ENCODE results near the gene USP30. TPM values are rescaled to one million over a fixed set of nuclear protein-coding genes. Genes with fewer than 3 reads are reported as not detected.

The USP30 gene
- total and polyA plus RNA-seq, 9 of the 15 experiments (the other 6 are each of a cell fraction or from before 2014, with no cell fraction given) = 1.4 to 15.2 (median 7.0) TPM

- TF ChIP-seq FIP1L1 (IDR thresholded peaks at IDR 0.05; ENCODE audit: low read depth, low read length, poor library complexity, severe bottlenecking) = no peak
- TF ChIP-seq ZNF511 (CRISPR knock-in tag; IDR thresholded peaks at IDR 0.05) = peak; percentile 93
- peak; percentile 56 for TF ChIP-seq CREM (IDR thresholded peaks at IDR 0.05; ENCODE audit: low read depth)
- no peak for TF ChIP-seq CBX5 (IDR thresholded peaks at IDR 0.05; ENCODE audit: borderline replicate concordance, low read depth)
- TF ChIP-seq SOX6 (IDR thresholded peaks at IDR 0.05) = no peak
- no peak for TF ChIP-seq ZNF282 (CRISPR knock-in tag; IDR thresholded peaks at IDR 0.05)
- no peak for TF ChIP-seq RFX7 (CRISPR knock-in tag; IDR thresholded peaks at IDR 0.05)
- TF ChIP-seq PRMT5 (CRISPR knock-in tag; IDR thresholded peaks at IDR 0.05) = peak; percentile 95
- no peak for TF ChIP-seq GATA2 (CRISPR knock-in tag; IDR thresholded peaks at IDR 0.05)
- TF ChIP-seq, protein P1, sequence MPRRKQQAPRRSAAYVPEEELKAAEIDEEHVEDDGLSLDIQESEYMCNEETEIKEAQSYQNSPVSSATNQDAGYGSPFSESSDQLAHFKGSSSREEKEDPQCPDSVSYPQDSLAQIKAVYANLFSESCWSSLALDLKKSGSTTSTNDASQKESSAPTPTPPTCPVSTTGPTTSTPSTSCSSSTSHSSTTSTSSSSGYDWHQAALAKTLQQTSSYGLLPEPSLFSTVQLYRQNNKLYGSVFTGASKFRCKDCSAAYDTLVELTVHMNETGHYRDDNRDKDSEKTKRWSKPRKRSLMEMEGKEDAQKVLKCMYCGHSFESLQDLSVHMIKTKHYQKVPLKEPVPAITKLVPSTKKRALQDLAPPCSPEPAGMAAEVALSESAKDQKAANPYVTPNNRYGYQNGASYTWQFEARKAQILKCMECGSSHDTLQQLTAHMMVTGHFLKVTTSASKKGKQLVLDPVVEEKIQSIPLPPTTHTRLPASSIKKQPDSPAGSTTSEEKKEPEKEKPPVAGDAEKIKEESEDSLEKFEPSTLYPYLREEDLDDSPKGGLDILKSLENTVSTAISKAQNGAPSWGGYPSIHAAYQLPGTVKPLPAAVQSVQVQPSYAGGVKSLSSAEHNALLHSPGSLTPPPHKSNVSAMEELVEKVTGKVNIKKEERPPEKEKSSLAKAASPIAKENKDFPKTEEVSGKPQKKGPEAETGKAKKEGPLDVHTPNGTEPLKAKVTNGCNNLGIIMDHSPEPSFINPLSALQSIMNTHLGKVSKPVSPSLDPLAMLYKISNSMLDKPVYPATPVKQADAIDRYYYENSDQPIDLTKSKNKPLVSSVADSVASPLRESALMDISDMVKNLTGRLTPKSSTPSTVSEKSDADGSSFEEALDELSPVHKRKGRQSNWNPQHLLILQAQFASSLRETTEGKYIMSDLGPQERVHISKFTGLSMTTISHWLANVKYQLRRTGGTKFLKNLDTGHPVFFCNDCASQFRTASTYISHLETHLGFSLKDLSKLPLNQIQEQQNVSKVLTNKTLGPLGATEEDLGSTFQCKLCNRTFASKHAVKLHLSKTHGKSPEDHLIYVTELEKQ (CRISPR knock-in tag; IDR thresholded peaks at IDR 0.05) = no peak
- TF ChIP-seq NONO (IDR thresholded peaks at IDR 0.05; ENCODE audit: low read depth in 2 of 2, low read length in 1 of 2) = no peak
- TF ChIP-seq ZFP36 (IDR thresholded peaks at IDR 0.05; ENCODE audit: low read depth, low read length, partially characterized antibody) = peak; percentile 8
- no peak for TF ChIP-seq MCM7 (IDR thresholded peaks at IDR 0.05)
- peak; percentile 62; the same call in 1 of the 2 replicates for TF ChIP-seq FOXP1 (CRISPR knock-in tag; IDR thresholded peaks at IDR 0.05)
- peak in 1 of 2 experiments; percentile 30; a peak in 1 of 4 replicates for TF ChIP-seq UBTF (IDR thresholded peaks at IDR 0.05; ENCODE audit: borderline replicate concordance in 1 of 2, low read depth in 2 of 2, low read length in 2 of 2)
- no peak for TF ChIP-seq SAFB2 (IDR thresholded peaks at IDR 0.05; ENCODE audit: borderline replicate concordance, low read depth, low read length, severe bottlenecking)
- TF ChIP-seq MAFF (IDR thresholded peaks at IDR 0.05; ENCODE audit: low read length) = no peak
- no peak for TF ChIP-seq SETDB1 (IDR thresholded peaks at IDR 0.05; ENCODE audit: low read length)
- TF ChIP-seq TEAD1 (CRISPR knock-in tag; IDR thresholded peaks at IDR 0.05) = peak in 1 of 2 experiments; percentile 50; a peak in 1 of 4 replicates
- TF ChIP-seq SREBF1 (IDR thresholded peaks at IDR 0.05; ENCODE audit: borderline replicate concordance, low read depth, low read length) = no peak
- peak; percentile 72 for TF ChIP-seq SPI1 (IDR thresholded peaks at IDR 0.05; ENCODE audit: borderline replicate concordance, low read depth, low read length)
- no peak for TF ChIP-seq HDAC3 (IDR thresholded peaks at IDR 0.05; ENCODE audit: borderline replicate concordance, partially characterized antibody)
- TF ChIP-seq SMARCE1 (IDR thresholded peaks at IDR 0.05) = no peak
- 0 out of 2 replicates have a peak, but pooled peaks have one; percentile 7 for TF ChIP-seq HCFC1 (IDR thresholded peaks at IDR 0.05; ENCODE audit: low read depth, low read length)
Observed at GRCh38 chr12:109020796-109021380, 31.5 kb upstream of the USP30 start, which contains the start of gene SVOP (continued).

Measured in K562 (cell line).